Lower leg skin (tissue), 3 donors: ENCODE results near the gene ARSB.

Experiments used
- POLR2A ChIP-seq, 2 donors: fragments of 450-650 bp; IDR thresholded peaks; one replicate each; pipeline ENCODE4 v1.6.1; 2016 to 2017; ENCODE audit warnings: antibody characterized with exemption in 2 of 2, mild to moderate bottlenecking in 1 of 2, moderate library complexity in 1 of 2
- TF ChIP-seq, protein P1 (sequence below), 3 donors: fragments of 450-650 bp; IDR thresholded peaks; one replicate each; pipeline ENCODE4 v1.5.1; 2016; ENCODE audit warnings: antibody characterized with exemption in 3 of 3, mild to moderate bottlenecking in 3 of 3, moderate library complexity in 2 of 3

DNA sequence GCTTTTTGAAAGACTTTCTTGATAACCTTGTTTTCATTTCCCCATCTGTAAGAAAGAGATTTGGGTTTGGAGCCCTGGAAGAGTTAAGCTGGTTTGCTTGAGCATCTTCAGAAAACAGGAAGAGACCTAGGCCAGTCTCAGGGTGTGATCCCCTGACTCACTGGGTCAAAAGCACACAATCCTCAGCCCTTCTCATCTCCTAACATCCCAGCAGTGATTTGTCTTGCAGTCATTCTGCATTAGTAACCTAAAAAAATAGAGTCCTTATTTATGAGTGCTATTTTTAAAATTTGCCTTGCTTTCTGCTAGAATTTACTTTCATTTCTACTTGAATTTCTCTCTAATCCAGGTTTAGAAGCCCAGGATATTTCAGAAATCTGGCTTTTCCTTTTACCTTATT, 16.4 kb upstream of the ARSB start:
- TF ChIP-seq, protein P1, sequence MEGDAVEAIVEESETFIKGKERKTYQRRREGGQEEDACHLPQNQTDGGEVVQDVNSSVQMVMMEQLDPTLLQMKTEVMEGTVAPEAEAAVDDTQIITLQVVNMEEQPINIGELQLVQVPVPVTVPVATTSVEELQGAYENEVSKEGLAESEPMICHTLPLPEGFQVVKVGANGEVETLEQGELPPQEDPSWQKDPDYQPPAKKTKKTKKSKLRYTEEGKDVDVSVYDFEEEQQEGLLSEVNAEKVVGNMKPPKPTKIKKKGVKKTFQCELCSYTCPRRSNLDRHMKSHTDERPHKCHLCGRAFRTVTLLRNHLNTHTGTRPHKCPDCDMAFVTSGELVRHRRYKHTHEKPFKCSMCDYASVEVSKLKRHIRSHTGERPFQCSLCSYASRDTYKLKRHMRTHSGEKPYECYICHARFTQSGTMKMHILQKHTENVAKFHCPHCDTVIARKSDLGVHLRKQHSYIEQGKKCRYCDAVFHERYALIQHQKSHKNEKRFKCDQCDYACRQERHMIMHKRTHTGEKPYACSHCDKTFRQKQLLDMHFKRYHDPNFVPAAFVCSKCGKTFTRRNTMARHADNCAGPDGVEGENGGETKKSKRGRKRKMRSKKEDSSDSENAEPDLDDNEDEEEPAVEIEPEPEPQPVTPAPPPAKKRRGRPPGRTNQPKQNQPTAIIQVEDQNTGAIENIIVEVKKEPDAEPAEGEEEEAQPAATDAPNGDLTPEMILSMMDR (IDR thresholded peaks at IDR 0.05) = no peak
- TF ChIP-seq POLR2A (IDR thresholded peaks at IDR 0.05) = no peak
